Stomach (tissue), 4 donors: ENCODE results near the gene CDH22.

Experiments
- CTCF ChIP-seq, 7 experiments: fragments of 450-650 bp in 4 of 7; fragments of 200-600 bp in 3 of 7; sonication (generic) in 3 of 7; IDR thresholded peaks; one replicate each; pipeline ENCODE4 v1.5.1; 2016 to 2019; ENCODE audit warnings: antibody characterized with exemption in 7 of 7, control low read depth in 2 of 7, mild to moderate bottlenecking in 1 of 7
- POLR2A ChIP-seq, 4 donors: fragments of 450-650 bp; IDR thresholded peaks; one replicate each; pipeline ENCODE4 v1.6.1; 2016; ENCODE audit warnings: antibody characterized with exemption in 4 of 4, control low read depth in 2 of 4, mild to moderate bottlenecking in 1 of 4, moderate library complexity in 1 of 4

DNA sequence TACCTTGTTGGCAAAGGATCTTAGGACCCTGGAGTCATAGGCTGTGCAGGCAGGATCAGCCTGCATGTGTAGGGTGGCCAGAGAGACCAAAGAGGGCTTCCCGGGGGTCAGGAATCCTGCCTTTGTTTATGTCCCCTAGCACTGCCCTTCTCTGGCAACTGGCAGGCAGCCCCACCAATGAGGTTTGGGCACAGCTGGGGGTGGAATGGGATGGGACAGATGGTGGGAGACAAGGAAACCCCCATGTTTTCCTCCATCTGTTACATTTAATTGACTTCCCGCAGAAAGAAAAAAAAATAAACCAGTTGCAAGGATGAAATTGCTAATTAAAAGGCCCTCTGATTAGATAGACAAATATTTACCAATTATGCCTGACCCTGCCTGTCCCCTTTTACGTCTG lies 162.6 kb downstream of the CDH22 start:
- no peak for TF ChIP-seq CTCF (IDR thresholded peaks at IDR 0.05)
- no peak for TF ChIP-seq POLR2A (IDR thresholded peaks at IDR 0.05)
